Peyer's patch (tissue), 4 donors: ENCODE data around the gene SKOR1.

Experiments
- POLR2A ChIP-seq, 2 donors: fragments of 450-650 bp; IDR thresholded peaks; one replicate each; pipeline ENCODE4 v1.5.1; 2017; ENCODE audit warnings: antibody characterized with exemption in 2 of 2, mild to moderate bottlenecking in 2 of 2, moderate library complexity in 2 of 2
- TF ChIP-seq, protein P1 (sequence below), 6 experiments: fragments of 450-650 bp in 4 of 6; fragments of 200-600 bp in 2 of 6; sonication (generic) in 1 of 6; IDR thresholded peaks; one replicate each; pipeline ENCODE4 v1.5.1; 2017 to 2019; ENCODE audit warnings: antibody characterized with exemption in 6 of 6, mild to moderate bottlenecking in 3 of 6, moderate library complexity in 1 of 6

DNA sequence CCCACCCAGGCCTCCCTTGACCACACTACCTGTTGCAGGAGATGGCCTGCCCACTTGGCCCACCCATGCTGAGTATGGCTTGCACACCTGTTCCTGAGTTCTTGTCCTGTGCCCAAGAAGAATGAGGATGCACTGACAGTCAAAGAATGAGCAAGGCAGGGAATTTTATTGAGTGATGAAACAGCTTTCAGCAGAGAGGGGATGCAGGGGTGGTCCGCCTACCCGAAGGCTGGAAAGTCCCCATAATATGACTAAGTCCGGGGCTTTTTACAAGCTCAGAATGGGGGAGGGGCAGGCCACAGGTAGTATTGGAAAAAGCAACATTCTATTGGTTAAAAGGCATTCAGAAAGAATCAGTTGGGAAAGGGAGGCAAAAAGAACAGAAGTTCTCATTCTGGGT lies 44.4 kb downstream of the SKOR1 start:
- TF ChIP-seq, protein P1, sequence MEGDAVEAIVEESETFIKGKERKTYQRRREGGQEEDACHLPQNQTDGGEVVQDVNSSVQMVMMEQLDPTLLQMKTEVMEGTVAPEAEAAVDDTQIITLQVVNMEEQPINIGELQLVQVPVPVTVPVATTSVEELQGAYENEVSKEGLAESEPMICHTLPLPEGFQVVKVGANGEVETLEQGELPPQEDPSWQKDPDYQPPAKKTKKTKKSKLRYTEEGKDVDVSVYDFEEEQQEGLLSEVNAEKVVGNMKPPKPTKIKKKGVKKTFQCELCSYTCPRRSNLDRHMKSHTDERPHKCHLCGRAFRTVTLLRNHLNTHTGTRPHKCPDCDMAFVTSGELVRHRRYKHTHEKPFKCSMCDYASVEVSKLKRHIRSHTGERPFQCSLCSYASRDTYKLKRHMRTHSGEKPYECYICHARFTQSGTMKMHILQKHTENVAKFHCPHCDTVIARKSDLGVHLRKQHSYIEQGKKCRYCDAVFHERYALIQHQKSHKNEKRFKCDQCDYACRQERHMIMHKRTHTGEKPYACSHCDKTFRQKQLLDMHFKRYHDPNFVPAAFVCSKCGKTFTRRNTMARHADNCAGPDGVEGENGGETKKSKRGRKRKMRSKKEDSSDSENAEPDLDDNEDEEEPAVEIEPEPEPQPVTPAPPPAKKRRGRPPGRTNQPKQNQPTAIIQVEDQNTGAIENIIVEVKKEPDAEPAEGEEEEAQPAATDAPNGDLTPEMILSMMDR (IDR thresholded peaks at IDR 0.05) = no peak
- no peak for TF ChIP-seq POLR2A (IDR thresholded peaks at IDR 0.05)
